Measurements from ENCODE around the gene DRD4. TPM values are rescaled to one million over a fixed set of nuclear protein-coding genes. Genes with fewer than 3 reads are reported as not detected.

The DRD4 gene
- total and polyA plus RNA-seq, 10 of the 15 experiments (the other 5 are each of a cell fraction or from before 2014, with no cell fraction given): not detected

- no peaks in the 10 kb centered on the region for H3K79me2 ChIP-seq (ENCODE audit: control insufficient read depth, insufficient read depth, low read length)
- H3K9me3 ChIP-seq (replicated peaks; ENCODE audit: control insufficient read depth, insufficient read depth, low read length): no peaks in the 10 kb centered on the region
- no peak overlapping the region for H3K4me2 ChIP-seq (ENCODE audit: control insufficient read depth, insufficient read depth)
- no peak overlapping the region for H3K27ac ChIP-seq (ENCODE audit: control insufficient read depth, insufficient read depth)
- intact Hi-C loops (cut with micrococcal nuclease; ENCODE audit: unreplicated experiment) (no loop called here), in situ Hi-C loops (cut with MboI) (no loop called here)
- no peak overlapping the region for H2AFZ ChIP-seq (ENCODE audit: control insufficient read depth, low read depth, low read length)
- DNase-seq (ENCODE audit: low read depth, low spot score) (no peak), ATAC-seq (no peak), FAIRE-seq (no peak)
- H3K27me3 ChIP-seq (replicated peaks in 1 of 2; ENCODE audit: control insufficient read depth in 2 of 2, insufficient read depth in 2 of 2, low read length in 1 of 2): peaks cover 0 to 5% of the 10 kb centered on the region in 2 experiments; a peak in 2 of 4 replicates
- RAD21 ChIA-PET (ENCODE audit: unreplicated experiment): no interaction called here
- BruUV-seq (replicated peaks): no TSS peak
- 78% methylated on average over 26 of the region's 28 CpGs for WGBS (ENCODE audit: insufficient coverage, insufficient replicate concordance, low lambda C conversion rate, missing lambda C conversion rate)
- TF ChIP-seq, protein P1, sequence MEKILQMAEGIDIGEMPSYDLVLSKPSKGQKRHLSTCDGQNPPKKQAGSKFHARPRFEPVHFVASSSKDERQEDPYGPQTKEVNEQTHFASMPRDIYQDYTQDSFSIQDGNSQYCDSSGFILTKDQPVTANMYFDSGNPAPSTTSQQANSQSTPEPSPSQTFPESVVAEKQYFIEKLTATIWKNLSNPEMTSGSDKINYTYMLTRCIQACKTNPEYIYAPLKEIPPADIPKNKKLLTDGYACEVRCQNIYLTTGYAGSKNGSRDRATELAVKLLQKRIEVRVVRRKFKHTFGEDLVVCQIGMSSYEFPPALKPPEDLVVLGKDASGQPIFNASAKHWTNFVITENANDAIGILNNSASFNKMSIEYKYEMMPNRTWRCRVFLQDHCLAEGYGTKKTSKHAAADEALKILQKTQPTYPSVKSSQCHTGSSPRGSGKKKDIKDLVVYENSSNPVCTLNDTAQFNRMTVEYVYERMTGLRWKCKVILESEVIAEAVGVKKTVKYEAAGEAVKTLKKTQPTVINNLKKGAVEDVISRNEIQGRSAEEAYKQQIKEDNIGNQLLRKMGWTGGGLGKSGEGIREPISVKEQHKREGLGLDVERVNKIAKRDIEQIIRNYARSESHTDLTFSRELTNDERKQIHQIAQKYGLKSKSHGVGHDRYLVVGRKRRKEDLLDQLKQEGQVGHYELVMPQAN (conservative IDR thresholded peaks at IDR 0.05): no peak
- TF ChIP-seq, protein P2, sequence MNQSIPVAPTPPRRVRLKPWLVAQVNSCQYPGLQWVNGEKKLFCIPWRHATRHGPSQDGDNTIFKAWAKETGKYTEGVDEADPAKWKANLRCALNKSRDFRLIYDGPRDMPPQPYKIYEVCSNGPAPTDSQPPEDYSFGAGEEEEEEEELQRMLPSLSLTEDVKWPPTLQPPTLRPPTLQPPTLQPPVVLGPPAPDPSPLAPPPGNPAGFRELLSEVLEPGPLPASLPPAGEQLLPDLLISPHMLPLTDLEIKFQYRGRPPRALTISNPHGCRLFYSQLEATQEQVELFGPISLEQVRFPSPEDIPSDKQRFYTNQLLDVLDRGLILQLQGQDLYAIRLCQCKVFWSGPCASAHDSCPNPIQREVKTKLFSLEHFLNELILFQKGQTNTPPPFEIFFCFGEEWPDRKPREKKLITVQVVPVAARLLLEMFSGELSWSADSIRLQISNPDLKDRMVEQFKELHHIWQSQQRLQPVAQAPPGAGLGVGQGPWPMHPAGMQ (IDR thresholded peaks at IDR 0.05; ENCODE audit: borderline replicate concordance): no peak
- TF ChIP-seq SMARCA5 (IDR thresholded peaks at IDR 0.05): no peak
- no peak for TF ChIP-seq HSF1 (IDR thresholded peaks at IDR 0.05; ENCODE audit: low read depth, low read length)
- no peak for TF ChIP-seq TCF7 (IDR thresholded peaks at IDR 0.05; ENCODE audit: borderline replicate concordance)
- no peak for TF ChIP-seq CBFB (IDR thresholded peaks at IDR 0.05; ENCODE audit: low read depth)
- no peak for TF ChIP-seq POLR2A (IDR thresholded peaks at IDR 0.05; ENCODE audit: low read depth, low read length)
- no peak for TF ChIP-seq MTA2 (IDR thresholded peaks at IDR 0.05; ENCODE audit: low read depth)
- no peak for TF ChIP-seq USF2 (IDR thresholded peaks at IDR 0.05; ENCODE audit: borderline replicate concordance, low read depth, low read length)
- TF ChIP-seq ZNF24 (IDR thresholded peaks at IDR 0.05): no peak
- TF ChIP-seq HCFC1 (IDR thresholded peaks at IDR 0.05; ENCODE audit: low read length): no peak
- TF ChIP-seq, protein P3, sequence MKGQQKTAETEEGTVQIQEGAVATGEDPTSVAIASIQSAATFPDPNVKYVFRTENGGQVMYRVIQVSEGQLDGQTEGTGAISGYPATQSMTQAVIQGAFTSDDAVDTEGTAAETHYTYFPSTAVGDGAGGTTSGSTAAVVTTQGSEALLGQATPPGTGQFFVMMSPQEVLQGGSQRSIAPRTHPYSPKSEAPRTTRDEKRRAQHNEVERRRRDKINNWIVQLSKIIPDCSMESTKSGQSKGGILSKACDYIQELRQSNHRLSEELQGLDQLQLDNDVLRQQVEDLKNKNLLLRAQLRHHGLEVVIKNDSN (IDR thresholded peaks at IDR 0.05; ENCODE audit: borderline replicate concordance, extremely low read length, insufficient read depth, low read depth, low read length): no peak
- no peak for TF ChIP-seq RFX5 (IDR thresholded peaks at IDR 0.05; ENCODE audit: low read depth, low read length)
- POLR2A ChIA-PET: no interaction called here
- H4K20me1 ChIP-seq (ENCODE audit: control insufficient read depth, insufficient read depth): no peaks in the 10 kb centered on the region
- CTCF ChIA-PET: no interaction called here
- SMC1A ChIA-PET (ENCODE audit: uncharacterized antibody, unreplicated experiment): no interaction called here
- H3K4me3 ChIP-seq: no peak overlapping the region
- H3K36me3 ChIP-seq (ENCODE audit: control insufficient read depth in 2 of 2, insufficient read depth in 2 of 2, low read length in 1 of 2): peaks cover 0 to 2% of the 10 kb centered on the region in 2 experiments; a peak in 2 of 4 replicates
- no peaks in the 10 kb centered on the region for H3K4me1 ChIP-seq (ENCODE audit: control insufficient read depth, insufficient read depth, low read length)
- H3K9ac ChIP-seq (ENCODE audit: control insufficient read depth, insufficient read depth, low read length): no peak overlapping the region
Observed at GRCh38 chr11:638631-639331, 1.7 kb downstream of the DRD4 start.
